ENCODE results near the gene CTSA. TPM values are rescaled to one million over a fixed set of nuclear protein-coding genes. Genes with fewer than 3 reads are reported as not detected.

The CTSA gene
- total RNA-seq, 1 donor from 2014 or later, result 60.4 TPM

DNA sequence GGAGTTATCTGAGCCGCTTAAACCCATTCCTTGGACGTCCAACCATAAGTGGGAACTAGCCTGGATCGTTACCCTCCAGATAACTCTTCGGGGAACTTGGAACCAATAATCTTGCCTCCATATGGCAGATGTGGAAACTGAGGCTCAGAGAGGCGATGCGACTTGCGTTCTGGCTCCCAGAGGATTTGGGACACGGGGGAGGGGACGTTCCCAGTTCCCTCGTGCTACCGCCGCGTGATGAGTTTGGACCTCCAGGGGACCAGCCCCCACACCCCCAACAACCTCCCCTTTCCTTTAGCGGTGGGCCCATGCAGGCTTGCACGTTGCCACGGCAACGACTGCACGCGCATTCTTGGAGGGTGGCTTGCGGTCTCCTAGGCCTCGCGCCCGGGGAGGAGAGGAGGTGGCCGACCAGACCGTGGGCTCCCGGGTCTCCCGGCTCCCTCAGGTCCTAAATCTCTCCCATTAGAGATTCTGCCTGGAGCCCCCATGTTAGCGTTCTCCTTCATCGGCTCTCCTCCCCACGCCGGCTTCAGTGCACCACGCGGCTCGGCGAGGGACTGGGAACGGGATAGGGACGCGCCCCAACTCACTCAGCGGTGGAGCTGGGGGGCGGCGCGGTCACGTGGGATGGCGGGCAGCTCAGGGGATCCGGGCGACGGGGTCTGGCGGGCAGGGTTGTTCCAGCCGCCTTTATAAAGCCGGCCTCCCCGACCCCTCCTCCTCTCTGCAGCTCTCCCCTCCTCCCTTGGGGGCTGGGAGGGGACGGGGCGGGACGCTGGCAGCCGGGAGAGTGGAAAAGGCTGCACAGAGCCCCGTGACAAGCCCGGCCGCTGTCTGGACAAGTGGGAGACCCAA lies 20.6 kb downstream of the CTSA start, which contains the start of gene PLTP:
TSS of gene PLTP (minus strand) at position 670 of the 858 bp plus-strand sequence. CDS start 703 bp downstream, outside the sequence.
- intact Hi-C loops (cut with micrococcal nuclease), result loop anchor here (1.0 kb wide), 2 partner anchors 21 to 24 kb away; no protein-coding TSS in a partner anchor

DNA sequence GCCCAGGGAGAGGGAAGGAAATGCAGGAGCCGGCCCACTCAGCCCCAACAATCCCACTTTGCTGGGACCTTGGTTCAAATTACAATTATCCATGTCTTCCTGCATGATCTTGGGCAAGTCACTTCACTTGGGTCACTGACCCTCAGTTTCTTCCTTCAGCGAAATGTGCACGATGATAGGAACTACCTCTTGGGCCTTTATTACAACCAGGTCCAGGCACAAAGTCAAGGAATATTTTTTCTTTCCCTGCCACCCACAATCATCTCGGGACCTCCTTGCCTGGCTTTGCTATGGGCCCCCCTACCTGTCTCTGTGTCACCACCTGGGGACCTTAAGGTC lies 21.2 kb downstream of the CTSA start:
- intact Hi-C loops (cut with micrococcal nuclease), result no loop called here

DNA sequence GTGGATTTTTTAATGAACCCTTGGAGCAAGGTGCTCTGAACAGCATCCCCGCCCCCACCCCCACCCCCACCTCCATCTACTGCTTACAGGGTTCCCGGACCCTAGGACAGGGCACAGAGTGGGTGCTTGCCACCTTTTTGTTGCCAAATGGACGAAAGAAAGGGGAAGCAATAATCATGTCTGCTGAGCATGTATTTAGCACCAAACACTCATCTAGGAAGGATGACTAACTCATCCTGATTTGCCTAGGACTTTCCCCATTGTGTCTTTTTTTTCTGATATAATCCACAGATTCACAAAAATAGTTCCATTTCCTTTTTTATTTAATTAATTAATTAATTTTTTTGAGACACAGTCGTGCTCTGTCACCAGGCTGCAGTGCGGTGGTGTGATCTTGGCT lies 22.0 kb downstream of the CTSA start:
- intact Hi-C loops (cut with micrococcal nuclease), result no loop called here

DNA sequence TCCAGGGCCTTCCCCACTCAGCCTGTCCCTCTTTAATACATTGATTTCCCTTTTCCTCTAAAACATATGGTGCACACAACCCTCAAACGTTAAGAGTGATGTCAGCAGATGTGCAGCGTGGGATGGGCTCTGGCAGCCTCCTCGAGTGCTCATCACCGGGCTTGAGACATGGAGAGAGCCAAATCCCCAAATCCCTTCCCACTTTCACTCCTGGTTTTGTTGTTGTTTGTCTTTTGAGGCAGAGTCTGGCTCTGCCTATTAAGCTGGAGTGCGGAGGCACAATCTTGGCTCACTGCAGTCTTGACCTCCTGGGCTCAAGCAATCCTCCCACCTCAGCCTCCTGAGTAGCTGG lies 26.6 kb downstream of the CTSA start:
- intact Hi-C loops (cut with micrococcal nuclease), result no loop called here

DNA sequence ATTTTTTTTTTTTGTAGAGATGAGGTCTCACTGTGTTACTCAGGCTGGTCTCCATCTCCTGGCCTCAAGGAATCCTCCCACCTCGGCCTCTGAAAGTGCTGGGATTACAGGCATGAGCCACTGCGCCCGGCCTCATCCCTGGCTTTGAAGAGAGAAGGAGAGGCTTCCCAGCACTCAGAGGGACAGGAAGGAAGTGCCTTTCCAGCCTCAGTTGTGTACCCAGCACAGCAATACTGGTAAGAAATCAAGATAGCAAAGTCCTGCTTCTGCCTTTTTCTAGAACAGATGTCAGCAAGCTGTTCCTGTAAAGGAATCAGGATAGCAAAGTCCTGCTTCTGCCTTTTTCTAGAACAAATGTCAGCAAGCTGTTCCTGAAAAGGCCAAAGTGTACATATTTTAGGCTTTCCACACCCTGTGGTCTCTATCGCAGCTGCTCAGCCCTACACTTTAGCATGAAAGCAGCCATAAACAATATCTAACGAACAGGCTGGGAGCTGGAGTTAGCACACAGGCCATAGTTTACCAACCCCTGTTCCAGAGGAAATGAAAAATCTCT lies 27.1 kb downstream of the CTSA start:
- intact Hi-C loops (cut with micrococcal nuclease), result no loop called here

DNA sequence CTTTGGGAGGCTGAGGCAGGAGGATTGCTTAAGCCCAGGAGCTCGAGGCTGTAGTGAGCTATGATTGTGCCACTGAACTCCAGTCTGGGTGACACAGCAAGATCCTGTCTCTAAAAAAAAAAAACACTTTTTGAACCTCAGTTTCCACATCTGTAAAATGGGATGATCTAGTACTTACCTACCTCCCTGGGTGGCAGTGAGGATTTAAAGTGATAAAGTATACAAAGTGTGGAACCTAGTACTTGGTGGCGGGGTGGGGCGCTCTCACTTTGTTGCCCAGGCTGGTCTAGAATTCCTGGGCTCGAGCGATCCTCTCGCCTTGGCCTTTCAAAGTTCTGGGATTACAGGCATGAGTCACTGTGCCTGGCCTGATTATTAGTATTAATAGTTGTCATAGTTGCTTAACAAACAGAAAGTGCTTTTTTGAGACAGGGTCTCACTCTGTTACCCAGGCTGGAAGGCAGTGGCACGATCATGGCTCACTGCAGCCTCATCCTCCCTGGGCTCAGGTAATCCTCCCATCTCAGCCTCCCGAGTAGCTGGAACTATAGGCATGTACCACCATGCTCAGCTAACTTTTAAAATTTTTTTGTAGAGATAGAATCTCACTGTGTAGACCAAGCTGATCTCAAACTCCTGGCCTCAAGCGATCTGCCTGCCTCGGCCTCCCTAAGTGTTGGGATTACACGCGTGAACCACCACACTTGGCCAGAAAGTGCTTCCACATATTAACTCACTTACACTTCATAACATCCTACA lies 27.8 kb downstream of the CTSA start:
- intact Hi-C loops (cut with micrococcal nuclease), result no loop called here

DNA sequence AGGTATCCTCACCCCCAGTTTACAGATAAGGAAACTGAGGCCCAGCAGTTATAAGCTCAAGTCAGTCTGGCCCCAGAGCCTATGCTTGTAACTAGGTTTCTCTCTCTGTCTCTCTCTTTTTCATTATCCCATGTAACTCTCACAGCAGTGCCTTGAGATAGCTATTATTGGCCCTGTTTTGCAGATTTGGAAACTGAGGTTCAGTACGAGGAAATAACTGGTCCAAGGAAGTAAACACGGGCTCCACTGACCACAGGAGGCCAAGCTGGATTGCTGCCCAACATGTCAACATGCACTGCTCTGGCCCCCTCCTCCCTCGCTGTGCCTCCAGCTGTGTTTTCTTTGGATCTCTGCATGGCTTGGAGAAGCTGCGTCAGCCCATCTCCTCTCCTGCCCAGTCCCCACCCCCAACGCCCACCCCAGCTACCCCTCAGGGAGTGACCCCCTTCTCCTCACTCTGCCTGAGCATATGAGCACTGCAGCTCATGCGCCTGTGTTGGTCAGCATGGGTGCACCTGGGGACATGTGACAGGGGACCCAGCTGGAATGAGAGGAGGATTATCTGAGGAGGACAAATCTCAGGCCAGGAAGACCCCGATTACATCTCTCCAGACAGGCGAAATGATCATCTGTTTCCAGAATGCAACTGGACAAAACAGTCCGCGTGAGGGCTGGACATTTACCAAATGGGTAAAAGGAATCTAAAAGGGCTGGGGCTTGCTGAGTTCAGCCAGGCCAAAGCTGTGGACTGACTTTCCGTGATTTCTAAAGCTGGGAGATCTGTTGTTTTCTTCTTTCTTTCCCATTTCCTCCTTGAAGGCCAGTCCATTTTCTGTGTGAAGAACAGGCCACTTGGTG lies 28.6 kb downstream of the CTSA start:
- intact Hi-C loops (cut with micrococcal nuclease), result no loop called here

DNA sequence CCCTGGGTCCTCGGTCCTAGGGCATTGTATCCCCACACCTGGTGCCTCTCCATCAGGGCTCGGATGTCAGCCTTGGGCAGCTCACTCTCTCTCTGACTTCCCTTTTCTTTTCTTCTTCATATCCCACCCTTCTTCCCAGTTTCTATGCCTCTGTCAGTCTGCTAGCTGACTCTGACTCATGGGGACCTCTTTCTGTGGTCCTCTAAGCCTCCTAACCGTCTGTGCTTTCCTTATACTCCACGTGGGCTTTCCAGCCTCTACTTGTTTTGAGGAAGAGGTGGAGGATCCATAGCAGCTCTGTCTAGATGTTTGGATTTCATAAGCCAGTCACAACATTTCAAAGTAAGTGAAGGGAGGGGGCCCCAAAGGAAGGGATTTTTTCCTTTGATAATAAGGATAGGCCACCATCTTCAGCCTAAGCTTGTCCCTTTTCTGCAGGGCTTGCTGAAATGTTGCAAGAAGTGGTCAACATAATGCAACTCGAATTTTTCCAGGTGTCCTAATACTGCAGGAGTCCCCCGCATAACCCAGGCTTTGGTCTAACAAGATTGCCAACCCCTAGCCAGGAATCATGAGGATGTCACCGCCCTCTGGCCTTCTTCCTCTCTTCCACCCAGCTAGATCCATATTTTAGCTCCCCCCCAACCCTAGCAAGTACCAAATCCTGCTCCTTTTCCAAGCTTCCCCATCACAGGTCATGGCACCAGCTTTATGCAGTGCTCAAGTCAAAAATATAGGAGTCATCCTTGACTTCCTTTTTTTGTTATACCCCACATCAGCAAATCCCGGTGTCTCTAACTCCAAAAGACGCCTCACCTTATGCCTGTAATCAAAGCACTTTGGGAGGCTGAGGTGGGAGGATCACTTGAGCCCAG lies 29.6 kb downstream of the CTSA start:
- intact Hi-C loops (cut with micrococcal nuclease), result no loop called here

DNA sequence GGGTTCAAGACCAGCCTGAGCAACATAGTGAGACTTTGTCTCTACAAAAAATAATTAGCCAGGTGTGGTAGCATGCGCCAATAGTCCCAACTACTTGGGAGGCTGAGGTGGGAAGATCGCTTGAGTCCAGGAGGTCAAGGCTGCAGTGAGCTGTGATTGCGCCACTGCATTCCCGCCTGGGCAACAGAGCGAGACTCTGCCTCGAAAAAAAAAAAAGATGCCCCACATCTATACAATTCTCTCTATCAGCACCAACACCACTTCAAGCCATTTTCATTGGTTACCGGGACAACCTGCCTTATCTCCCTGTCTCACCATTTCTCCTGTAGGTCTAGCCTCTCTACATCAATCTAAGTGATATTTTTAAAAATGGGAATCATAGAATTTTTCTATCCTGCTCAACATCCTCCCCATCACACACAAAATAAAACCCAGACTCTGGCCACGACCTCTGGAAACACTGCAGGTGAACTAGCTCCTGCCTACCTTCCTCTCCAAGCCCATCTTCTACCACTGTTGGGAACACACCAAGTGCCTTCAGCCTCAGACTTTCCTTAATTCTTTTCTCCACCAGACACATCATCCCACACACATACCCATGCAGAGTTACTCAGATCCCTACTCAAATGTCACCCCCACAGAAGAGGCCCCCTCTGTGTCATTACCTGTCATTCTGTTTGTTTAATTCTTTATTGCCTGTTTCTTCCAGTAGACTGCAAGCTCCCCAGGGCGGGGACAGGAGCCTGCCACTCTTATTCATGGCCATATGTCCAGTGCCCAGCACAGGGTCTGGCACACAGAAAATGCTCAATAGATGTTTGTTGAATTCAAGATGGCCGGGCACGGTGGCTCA lies 30.4 kb downstream of the CTSA start:
- intact Hi-C loops (cut with micrococcal nuclease), result no loop called here

DNA sequence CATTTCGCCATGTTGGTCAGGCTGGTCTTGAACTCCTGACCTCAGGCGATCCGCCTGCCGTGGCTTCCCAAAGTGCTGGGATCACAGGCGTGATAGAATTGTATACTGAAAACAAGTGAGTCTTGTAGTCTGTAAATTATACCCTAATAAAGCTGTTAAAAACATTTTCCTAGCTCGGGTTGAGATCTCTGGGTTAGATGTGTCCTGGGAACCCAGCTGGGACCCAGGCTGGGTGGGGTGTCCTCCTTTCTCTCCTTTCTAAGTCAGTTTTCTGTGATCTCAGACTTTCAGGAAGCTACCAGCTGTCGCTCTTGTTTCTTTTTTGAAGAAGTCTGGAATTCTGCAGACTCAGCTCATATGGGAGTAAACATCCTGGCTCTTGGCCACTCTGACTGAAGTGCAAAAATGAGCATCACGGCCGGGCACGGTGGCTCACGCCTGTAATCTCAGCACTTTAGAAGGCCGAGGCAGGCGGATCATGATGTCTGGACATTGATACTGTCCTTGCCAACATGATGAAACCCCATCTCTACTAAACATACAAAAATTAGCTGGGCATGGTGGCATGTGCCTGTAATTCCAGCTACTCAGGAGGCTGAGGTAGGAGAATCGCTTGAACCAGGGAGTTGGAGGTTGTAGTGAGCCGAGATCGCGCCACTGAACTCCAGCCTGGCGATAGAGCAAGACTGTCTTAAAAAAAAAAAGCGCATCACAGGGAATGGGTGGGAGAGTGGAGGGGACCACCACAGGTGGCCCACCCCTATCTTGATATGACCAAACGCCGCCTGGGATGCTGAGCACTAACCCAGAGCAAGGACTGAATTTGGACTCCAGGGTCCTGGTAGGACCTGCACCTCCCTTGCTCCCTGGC lies 33.5 kb downstream of the CTSA start:
- intact Hi-C loops (cut with micrococcal nuclease), result no loop called here

DNA sequence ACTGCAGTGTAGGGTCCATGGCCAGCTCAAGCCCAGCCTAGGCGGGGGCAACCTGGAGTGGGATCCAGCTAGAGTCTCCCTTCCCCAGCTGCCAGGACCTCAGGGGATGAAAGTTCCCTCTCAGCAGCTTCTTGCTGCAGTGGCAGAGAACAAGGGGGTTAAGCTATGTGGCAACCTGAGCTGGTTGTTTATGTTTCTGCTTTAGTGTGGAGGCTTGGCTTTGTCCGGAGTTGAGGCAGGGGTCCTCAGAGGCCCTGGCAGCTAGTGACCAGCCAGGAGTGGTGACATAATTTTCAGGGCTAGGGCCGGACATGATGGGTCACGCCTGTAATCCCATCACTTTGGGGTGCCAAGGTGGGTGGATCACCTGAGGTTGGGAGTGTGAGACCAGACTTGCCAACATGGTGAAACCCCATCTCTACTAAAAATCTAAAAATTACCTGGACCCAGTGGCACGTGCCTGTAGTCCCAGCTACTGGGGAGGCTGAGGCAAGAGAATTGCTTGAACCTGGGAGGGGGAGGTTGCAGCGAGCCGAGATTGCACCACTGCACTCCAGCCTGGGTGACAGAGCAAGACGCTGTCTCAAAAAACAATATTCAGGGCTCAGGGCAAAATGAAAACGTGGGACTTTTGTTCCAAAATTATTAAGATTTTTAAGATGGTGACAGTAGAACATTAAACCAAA lies 34.8 kb downstream of the CTSA start:
- intact Hi-C loops (cut with micrococcal nuclease), result no loop called here

DNA sequence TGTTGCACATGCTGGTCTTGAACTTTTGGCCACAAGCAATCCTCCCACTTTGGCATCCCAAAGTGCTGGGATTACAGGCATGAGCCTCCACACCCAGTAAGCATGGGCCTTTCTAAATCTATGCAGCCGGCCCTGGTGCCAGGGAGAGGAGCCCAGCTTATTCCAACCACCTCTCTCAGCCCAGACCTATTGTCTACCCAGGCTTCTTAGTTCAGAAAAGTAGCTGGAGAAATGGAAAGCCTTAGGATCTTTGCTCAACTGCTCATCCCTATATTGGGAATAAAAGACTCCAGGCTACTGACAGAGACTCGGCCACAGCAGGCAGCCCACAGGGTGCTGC lies 35.6 kb downstream of the CTSA start:
- intact Hi-C loops (cut with micrococcal nuclease), result no loop called here

DNA sequence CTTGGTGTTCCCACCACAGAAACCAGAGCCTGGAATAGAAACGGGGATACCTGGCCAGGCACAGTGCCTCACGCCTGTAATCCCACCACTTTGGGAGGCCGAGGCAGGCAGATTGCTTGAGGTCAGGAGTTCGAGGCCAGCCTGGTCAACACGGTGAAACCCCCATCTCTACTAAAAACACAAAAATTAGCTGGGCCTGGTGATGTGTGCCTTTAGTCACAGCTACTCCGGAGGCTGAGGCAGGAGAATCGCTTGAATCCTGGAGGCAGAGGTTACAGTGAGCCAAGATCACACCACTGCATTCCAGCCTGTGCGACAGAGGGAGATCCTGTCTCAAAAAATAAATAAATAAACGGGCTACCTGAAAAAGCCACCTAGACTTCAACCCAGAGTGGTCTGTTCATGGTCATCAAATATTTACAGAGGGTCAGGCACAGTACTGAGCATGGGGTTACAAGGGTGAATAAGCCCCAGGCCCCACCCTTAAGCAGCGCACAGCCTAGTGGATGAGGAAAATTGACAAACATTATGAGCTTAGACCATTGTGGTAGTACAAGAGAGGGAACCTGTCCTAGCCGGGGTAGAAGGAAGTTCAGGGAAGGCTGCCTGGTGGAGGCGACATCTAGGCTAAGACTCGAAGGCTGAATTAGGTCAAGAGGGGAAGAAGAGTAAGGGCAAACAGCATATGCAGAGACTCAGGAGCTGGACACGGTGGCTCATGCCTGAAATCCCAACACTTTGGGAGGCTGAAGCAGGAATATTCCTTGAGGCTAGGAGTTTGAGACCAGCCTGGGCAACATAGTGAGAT lies 36.1 kb downstream of the CTSA start:
- intact Hi-C loops (cut with micrococcal nuclease), result no loop called here

DNA sequence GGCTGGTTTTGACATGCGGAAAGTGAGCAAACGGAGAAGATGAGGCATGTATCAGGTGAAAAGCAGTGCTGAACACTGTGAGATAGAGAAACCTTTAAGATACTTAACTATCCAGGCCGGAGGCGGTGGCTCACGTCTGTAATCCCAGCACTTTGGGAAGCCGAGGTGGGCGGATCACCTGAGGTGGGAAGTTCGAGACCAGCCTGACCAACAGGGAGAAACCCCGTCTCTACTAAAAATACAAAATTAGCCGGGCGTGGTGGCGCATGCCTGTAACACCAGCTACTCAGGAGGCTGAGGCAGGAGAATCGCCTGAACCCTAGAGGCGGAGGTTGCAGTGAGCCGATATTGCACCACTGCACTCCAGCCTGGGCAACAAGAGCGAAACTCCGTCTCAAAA lies 40.5 kb downstream of the CTSA start:
- intact Hi-C loops (cut with micrococcal nuclease), result loop anchor here (5.0 kb wide), 1 partner anchor 119 kb away; the partner anchor contains the start of gene UBE2C

DNA sequence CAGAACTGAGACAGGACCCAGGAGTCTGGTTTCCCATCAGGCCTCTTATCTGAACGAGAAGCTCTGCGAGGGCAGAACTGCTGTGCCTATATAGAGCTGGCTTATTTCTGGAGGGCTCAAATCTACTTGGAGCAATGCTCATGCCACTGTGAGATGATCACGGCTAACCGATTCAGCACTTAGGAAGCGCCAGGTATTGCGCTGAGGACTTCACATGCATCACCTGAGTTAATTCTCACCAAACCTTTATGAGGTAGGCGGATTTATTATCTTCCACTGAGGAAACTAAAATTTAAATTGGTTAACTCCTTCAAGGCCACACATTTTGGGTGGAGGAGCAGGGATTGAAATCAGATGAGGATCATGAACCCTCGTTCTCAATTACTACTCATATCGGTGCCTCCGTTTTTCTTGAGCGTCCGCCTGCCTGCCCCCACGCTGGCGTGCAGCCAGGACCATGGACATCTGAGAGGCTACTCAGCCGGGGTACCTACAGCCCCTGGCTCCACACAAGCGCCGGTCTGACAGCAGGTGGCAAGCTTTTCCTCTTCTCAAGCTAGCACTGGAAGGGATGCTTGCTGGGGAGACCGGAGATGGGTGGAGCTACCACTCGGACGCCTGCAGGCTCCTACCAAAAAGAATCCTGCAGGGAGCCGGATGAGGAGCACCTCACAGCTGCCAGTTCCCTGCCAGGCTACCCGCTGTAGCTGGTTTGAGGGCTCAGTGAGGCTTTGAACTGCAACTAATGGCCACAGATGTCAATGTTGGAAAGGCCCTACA lies 42.3 kb downstream of the CTSA start:
- intact Hi-C loops (cut with micrococcal nuclease), result loop anchor here (1.0 to 5.0 kb wide), 4 partner anchors 42 to 142 kb away; partner anchors contain the start of genes CTSA, DNTTIP1, NEURL2 and UBE2C

DNA sequence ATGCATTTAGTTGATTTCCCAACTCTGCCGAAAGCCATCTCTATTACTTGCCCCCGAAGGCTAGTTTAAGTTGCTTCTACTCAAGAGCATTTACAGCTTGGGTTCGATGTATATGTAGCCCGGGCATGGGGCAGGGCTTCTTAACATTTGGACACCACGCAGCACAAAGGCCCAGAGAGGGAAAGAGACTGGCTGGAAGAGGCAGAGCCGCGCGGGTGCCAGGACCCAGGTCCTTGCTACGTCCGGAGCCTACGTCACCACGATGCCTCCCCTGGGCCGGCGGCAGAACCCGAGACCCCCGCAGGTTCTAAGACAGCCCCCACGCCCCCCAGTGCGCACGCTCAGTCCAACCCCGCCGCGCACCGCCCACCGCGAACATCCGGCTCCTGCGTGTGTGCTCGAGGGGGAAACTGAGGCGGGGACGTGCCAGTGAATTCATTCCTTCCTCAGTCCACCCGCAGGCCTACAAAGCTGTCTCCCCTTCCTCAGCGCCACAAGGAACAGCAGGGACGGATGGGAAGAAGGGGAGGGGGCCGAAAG lies 43.0 kb downstream of the CTSA start:
- intact Hi-C loops (cut with micrococcal nuclease), result loop anchor here (1.0 to 5.0 kb wide), 3 partner anchors 43 to 135 kb away; partner anchors contain the start of genes CTSA, NEURL2 and UBE2C
